ENCODE results near the gene PRR29. TPM values are rescaled to one million over a fixed set of nuclear protein-coding genes. Genes with fewer than 3 reads are reported as not detected.
"Not testable (repeated sequence)": the region's sequence is repeated elsewhere in the genome, so short reads cannot be mapped to it uniquely, and the experiment has no call there.

PRR29 gene
- total RNA-seq, 1 donor from 2014 or later: not detected

GRCh38 chr17:63978272-63979200, 19.6 kb upstream of the PRR29 start:
- Mint-ChIP-seq H3K36me3 (ENCODE audit: low read depth) (no peaks in the 10 kb centered on the region), H3K4me3 (no peak overlapping the region), H3K4me1 (peaks cover 4% of the 10 kb centered on the region), H3K9me3 (peaks cover 10% of the 10 kb centered on the region), H3K27me3 (peaks cover 15% of the 10 kb centered on the region), H3K27ac (no peak overlapping the region)
- DNase-seq (no peak), ATAC-seq (ENCODE audit: low read depth) (no peak)
- CTCF ChIA-PET: interaction anchor here (1.0 to 1.1 kb wide), 2 partner anchors 12 to 59 kb away, joined by 3 to 4 read pairs; no protein-coding TSS in a partner anchor
- intact Hi-C loops (cut with micrococcal nuclease): no loop called here
- POLR2A ChIA-PET: interaction anchor here (0.7 to 1.0 kb wide), 3 partner anchors 15 to 26 kb away, joined by 3 to 5 read pairs (median 3); no protein-coding TSS in a partner anchor
- no peak for TF ChIP-seq CTCF (IDR thresholded peaks at IDR 0.05)

- H3K27ac Mint-ChIP-seq; ATAC-seq (ENCODE audit: low read depth); H3K36me3 Mint-ChIP-seq (ENCODE audit: low read depth); DNase-seq; CTCF ChIA-PET; H3K9me3 Mint-ChIP-seq; H3K4me3 Mint-ChIP-seq; H3K27me3 Mint-ChIP-seq; intact Hi-C loops (cut with micrococcal nuclease): not testable (repeated sequence)
- POLR2A ChIA-PET: interaction anchor here (0.6 kb wide), 1 partner anchor 317 kb away, joined by 3 read pairs; no protein-coding TSS in a partner anchor
- H3K4me1 Mint-ChIP-seq: peaks cover 15% of the 10 kb centered on the region
Observed at GRCh38 chr17:63982641-63983040, 15.5 kb upstream of the PRR29 start.

- TF ChIP-seq CTCF (IDR thresholded peaks at IDR 0.05): no peak
- Mint-ChIP-seq H3K36me3 (ENCODE audit: low read depth) (no peaks in the 10 kb centered on the region), H3K27me3 (no peaks in the 10 kb centered on the region), H3K4me1 (peaks cover 15% of the 10 kb centered on the region), H3K9me3 (peaks cover 10% of the 10 kb centered on the region), H3K27ac (no peak overlapping the region), H3K4me3 (no peak overlapping the region)
- DNase-seq: no peak
- CTCF ChIA-PET: interaction anchor here (1.8 kb wide), 1 partner anchor 64 kb away, joined by 8 read pairs; no protein-coding TSS in a partner anchor
- intact Hi-C loops (cut with micrococcal nuclease): no loop called here
- POLR2A ChIA-PET: no interaction called here
- ATAC-seq (ENCODE audit: low read depth): no peak
Observed at GRCh38 chr17:63983320-63983719, 14.8 kb upstream of the PRR29 start.

- no peak for TF ChIP-seq CTCF (IDR thresholded peaks at IDR 0.05)
- Mint-ChIP-seq H3K9me3 (peaks cover 10% of the 10 kb centered on the region), H3K27me3 (no peaks in the 10 kb centered on the region), H3K36me3 (ENCODE audit: low read depth) (no peaks in the 10 kb centered on the region), H3K27ac (no peak overlapping the region), H3K4me3 (no peak overlapping the region), H3K4me1 (peaks cover 15% of the 10 kb centered on the region)
- DNase-seq: no peak
- ATAC-seq (ENCODE audit: low read depth): no peak
- ChIA-PET CTCF (interaction anchor here (1.8 kb wide), 1 partner anchor 64 kb away, joined by 8 read pairs; no protein-coding TSS in a partner anchor), POLR2A (interaction anchor here (0.5 to 1.0 kb wide), 2 partner anchors 20 to 161 kb away, joined by 3 read pairs; no protein-coding TSS in a partner anchor)
- intact Hi-C loops (cut with micrococcal nuclease): no loop called here
Observed at GRCh38 chr17:63984236-63984635, 13.9 kb upstream of the PRR29 start.

GRCh38 chr17:63984651-63985386, 13.3 kb upstream of the PRR29 start:
- CTCF ChIA-PET: interaction anchor here (0.6 to 2.4 kb wide), 6 partner anchors 32 to 81 kb away, joined by 3 to 8 read pairs (median 7); partner anchors contain the start of gene CSHL1
- intact Hi-C loops (cut with micrococcal nuclease): no loop called here
- DNase-seq: no peak

More at GRCh38 chr17:63984651-63985386, 13.3 kb upstream of the PRR29 start:
- Mint-ChIP-seq H3K27ac (no peak overlapping the region), H3K4me3 (no peak overlapping the region), H3K27me3 (no peaks in the 10 kb centered on the region), H3K36me3 (ENCODE audit: low read depth) (no peaks in the 10 kb centered on the region), H3K4me1 (peaks cover 16% of the 10 kb centered on the region), H3K9me3 (peaks cover 10% of the 10 kb centered on the region)
- TF ChIP-seq CTCF (IDR thresholded peaks at IDR 0.05): no peak
- POLR2A ChIA-PET: interaction anchor here (0.6 to 1.7 kb wide), 6 partner anchors 9 to 65 kb away, joined by 3 to 11 read pairs (median 3); partner anchors contain the start of genes CD79B and ICAM2
- peak; percentile 89 for ATAC-seq (ENCODE audit: low read depth)

All from activated B cell treated with CpG ODN at 0.5 μM for 24 hours (primary cell).